ENCODE measurements around the gene C19orf53. TPM values are rescaled to one million over a fixed set of nuclear protein-coding genes. Genes with fewer than 3 reads are reported as not detected.

C19orf53 gene
- total and polyA plus RNA-seq, 9 of the 15 experiments (the other 6 are each of a cell fraction or from before 2014, with no cell fraction given): 98.5 to 441 (median 164) TPM

DNA sequence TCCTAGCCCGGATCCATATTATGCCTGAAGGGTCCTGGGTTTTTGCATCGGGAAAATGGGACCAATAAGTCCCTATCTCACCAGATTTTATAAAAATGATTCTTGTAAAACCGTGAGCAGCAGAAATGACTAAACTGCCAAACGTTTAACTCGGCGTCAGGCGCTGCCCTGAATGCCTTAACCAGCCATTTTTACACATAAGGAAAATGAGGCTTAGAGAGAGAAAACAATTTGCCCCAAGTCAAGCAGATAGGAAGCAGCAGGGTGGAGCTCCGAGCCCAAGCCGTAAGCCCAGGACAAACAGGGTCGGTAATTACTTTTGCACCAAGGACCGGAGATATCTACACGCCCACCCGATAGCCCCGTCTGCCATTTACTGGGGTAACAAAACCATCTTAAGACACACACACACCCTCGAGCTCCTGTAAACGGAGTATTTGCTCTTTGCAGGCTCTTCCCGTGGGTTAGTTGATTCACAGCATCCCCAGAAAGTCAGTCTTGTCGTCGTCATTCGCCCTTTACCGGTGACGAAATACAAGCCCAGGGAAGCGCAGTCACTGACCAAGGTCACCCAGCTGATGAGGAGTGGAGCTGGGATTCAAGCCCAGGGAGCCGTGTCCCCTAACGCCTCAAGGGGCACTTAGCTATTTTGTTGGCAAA lies 26.0 kb upstream of the C19orf53 start (continued):
- TF ChIP-seq, protein P1, sequence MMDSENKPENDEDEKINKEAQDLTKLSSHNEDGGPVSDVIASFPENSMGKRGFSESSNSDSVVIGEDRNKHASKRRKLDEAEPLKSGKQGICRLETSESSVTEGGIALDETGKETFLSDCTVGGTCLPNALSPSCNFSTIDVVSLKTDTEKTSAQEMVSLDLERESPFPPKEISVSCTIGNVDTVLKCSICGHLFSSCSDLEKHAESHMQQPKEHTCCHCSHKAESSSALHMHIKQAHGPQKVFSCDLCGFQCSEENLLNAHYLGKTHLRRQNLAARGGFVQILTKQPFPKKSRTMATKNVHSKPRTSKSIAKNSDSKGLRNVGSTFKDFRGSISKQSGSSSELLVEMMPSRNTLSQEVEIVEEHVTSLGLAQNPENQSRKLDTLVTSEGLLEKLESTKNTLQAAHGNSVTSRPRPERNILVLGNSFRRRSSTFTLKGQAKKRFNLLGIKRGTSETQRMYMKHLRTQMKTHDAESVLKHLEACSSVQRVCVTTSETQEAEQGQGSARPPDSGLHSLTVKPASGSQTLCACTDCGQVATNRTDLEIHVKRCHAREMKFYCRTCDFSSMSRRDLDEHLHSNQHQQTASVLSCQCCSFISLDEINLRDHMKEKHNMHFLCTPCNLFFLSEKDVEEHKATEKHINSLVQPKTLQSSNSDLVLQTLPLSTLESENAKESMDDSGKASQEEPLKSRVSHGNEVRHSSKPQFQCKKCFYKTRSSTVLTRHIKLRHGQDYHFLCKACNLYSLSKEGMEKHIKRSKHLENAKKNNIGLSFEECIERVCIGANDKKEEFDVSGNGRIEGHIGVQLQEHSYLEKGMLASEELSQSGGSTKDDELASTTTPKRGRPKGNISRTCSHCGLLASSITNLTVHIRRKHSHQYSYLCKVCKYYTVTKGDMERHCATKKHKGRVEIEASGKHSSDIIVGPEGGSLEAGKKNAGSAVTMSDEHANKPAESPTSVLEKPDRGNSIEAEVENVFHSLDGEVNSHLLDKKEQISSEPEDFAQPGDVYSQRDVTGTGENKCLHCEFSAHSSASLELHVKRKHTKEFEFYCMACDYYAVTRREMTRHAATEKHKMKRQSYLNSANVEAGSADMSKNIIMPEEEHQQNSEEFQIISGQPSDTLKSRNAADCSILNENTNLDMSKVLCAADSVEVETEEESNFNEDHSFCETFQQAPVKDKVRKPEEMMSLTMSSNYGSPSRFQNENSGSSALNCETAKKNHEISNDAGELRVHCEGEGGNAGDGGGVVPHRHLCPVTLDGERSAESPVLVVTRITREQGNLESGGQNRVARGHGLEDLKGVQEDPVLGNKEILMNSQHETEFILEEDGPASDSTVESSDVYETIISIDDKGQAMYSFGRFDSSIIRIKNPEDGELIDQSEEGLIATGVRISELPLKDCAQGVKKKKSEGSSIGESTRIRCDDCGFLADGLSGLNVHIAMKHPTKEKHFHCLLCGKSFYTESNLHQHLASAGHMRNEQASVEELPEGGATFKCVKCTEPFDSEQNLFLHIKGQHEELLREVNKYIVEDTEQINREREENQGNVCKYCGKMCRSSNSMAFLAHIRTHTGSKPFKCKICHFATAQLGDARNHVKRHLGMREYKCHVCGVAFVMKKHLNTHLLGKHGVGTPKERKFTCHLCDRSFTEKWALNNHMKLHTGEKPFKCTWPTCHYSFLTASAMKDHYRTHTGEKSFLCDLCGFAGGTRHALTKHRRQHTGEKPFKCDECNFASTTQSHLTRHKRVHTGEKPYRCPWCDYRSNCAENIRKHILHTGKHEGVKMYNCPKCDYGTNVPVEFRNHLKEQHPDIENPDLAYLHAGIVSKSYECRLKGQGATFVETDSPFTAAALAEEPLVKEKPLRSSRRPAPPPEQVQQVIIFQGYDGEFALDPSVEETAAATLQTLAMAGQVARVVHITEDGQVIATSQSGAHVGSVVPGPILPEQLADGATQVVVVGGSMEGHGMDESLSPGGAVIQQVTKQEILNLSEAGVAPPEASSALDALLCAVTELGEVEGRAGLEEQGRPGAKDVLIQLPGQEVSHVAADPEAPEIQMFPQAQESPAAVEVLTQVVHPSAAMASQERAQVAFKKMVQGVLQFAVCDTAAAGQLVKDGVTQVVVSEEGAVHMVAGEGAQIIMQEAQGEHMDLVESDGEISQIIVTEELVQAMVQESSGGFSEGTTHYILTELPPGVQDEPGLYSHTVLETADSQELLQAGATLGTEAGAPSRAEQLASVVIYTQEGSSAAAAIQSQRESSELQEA (IDR thresholded peaks at IDR 0.05; ENCODE audit: low read depth): no peak
- TF ChIP-seq, protein P2, sequence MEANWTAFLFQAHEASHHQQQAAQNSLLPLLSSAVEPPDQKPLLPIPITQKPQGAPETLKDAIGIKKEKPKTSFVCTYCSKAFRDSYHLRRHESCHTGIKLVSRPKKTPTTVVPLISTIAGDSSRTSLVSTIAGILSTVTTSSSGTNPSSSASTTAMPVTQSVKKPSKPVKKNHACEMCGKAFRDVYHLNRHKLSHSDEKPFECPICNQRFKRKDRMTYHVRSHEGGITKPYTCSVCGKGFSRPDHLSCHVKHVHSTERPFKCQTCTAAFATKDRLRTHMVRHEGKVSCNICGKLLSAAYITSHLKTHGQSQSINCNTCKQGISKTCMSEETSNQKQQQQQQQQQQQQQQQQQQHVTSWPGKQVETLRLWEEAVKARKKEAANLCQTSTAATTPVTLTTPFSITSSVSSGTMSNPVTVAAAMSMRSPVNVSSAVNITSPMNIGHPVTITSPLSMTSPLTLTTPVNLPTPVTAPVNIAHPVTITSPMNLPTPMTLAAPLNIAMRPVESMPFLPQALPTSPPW (CRISPR knock-in tag; IDR thresholded peaks at IDR 0.05): no peak; the same call in 1 of the 2 replicates
- no peak for TF ChIP-seq MEF2A (IDR thresholded peaks at IDR 0.05; ENCODE audit: control insufficient read depth, low read depth, low read length)
- TF ChIP-seq, protein P3, sequence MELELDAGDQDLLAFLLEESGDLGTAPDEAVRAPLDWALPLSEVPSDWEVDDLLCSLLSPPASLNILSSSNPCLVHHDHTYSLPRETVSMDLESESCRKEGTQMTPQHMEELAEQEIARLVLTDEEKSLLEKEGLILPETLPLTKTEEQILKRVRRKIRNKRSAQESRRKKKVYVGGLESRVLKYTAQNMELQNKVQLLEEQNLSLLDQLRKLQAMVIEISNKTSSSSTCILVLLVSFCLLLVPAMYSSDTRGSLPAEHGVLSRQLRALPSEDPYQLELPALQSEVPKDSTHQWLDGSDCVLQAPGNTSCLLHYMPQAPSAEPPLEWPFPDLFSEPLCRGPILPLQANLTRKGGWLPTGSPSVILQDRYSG (tag; conservative IDR thresholded peaks at IDR 0.05; ENCODE audit: low read depth): no peak
- TF ChIP-seq SIX5 (IDR thresholded peaks at IDR 0.05; ENCODE audit: borderline replicate concordance in 1 of 2, insufficient read depth in 1 of 2, low read depth in 1 of 2, low read length in 2 of 2): no peak
- TF ChIP-seq PHF8 (IDR thresholded peaks at IDR 0.05; ENCODE audit: borderline replicate concordance, low read length): no peak
- TF ChIP-seq LARP7 (IDR thresholded peaks at IDR 0.05): no peak
- no peak for TF ChIP-seq ZNF436 (CRISPR knock-in tag; IDR thresholded peaks at IDR 0.05)
- TF ChIP-seq PTRF (tag; IDR thresholded peaks at IDR 0.05): no peak
- TF ChIP-seq RBFOX2 (IDR thresholded peaks at IDR 0.05; ENCODE audit: low read depth, low read length): no peak
- no peak for TF ChIP-seq NELFE (IDR thresholded peaks at IDR 0.05; ENCODE audit: insufficient read depth, insufficient read length)
- TF ChIP-seq ILK (tag; IDR thresholded peaks at IDR 0.05; ENCODE audit: borderline replicate concordance, low read depth): no peak
- TF ChIP-seq YY1 (IDR thresholded peaks at IDR 0.05; ENCODE audit: borderline replicate concordance in 1 of 3, control insufficient read depth in 1 of 3, extremely low read depth in 1 of 3, insufficient read depth in 3 of 3, insufficient read length in 1 of 3, insufficient replicate concordance in 2 of 3, low read depth in 1 of 3, low read length in 2 of 3): peak in 2 of 3 experiments; percentile 0 to 30
- TF ChIP-seq RBM25 (IDR thresholded peaks at IDR 0.05; ENCODE audit: low read depth, low read length, severe bottlenecking): no peak
- no peak for TF ChIP-seq EHMT2 (IDR thresholded peaks at IDR 0.05)
- TF ChIP-seq ZSCAN32 (CRISPR knock-in tag; IDR thresholded peaks at IDR 0.05): no peak

All from K562 (cell line).